Body of pancreas (tissue), 4 donors: ENCODE measurements around the gene CCNYL1.

Source experiments
- CTCF ChIP-seq, 7 experiments: fragments of 450-650 bp in 4 of 7; fragments of 200-600 bp in 3 of 7; sonication (generic) in 3 of 7; IDR thresholded peaks; one replicate each; pipeline ENCODE4 v1.5.1; 2016 to 2019; ENCODE audit warnings: antibody characterized with exemption in 7 of 7
- POLR2A ChIP-seq, 3 donors: fragments of 450-650 bp; IDR thresholded peaks; one replicate each; pipeline ENCODE4 v1.6.1; 2016; ENCODE audit warnings: antibody characterized with exemption in 3 of 3, mild to moderate bottlenecking in 2 of 3

- TF ChIP-seq CTCF (IDR thresholded peaks at IDR 0.05) (no peak), POLR2A (IDR thresholded peaks at IDR 0.05) (no peak)
Observed at GRCh38 chr2:207706936-207707860, 4.2 kb upstream of the CCNYL1 start.
